ENCODE data around the gene LMCD1. TPM values are rescaled to one million over a fixed set of nuclear protein-coding genes. Genes with fewer than 3 reads are reported as not detected.
"Not testable (repeated sequence)": the region's sequence is repeated elsewhere in the genome, so short reads cannot be mapped to it uniquely, and the experiment has no call there.

Gene LMCD1
- total RNA-seq, 6 experiments from 2014 or later = 3.0 to 24.0 (median 8.4) TPM

DNA sequence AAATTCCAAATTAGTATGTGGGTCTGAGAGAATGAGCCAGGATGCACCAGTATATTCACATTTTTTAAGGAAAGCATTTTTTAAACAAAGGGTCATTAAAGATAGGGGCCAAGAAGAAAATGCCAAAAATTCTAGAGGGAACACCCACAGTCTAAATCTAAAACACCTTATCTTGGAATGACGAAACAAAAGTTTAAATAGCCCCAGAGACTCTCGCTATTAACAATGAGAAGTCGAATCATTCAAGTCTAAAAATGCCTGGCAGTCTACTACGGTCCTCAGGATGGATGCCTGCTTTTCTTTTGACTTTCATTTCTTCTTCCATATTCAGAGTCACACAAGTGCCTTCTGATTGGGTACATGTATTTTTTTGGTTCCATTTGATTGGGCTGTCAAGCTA is 76.7 kb downstream of the LMCD1 start:
- 80% methylated on average over 4 of the region's 4 CpGs for WGBS (ENCODE audit: insufficient coverage, low coverage, low lambda C conversion rate, missing lambda C conversion rate)
- H3K9me3 ChIP-seq = no peaks in the 10 kb centered on the region
- H3K4me3 ChIP-seq = no peak overlapping the region
- no peaks in the 10 kb centered on the region for H3K27me3 ChIP-seq
- no peak for DNase-seq
- TF ChIP-seq, protein P1, sequence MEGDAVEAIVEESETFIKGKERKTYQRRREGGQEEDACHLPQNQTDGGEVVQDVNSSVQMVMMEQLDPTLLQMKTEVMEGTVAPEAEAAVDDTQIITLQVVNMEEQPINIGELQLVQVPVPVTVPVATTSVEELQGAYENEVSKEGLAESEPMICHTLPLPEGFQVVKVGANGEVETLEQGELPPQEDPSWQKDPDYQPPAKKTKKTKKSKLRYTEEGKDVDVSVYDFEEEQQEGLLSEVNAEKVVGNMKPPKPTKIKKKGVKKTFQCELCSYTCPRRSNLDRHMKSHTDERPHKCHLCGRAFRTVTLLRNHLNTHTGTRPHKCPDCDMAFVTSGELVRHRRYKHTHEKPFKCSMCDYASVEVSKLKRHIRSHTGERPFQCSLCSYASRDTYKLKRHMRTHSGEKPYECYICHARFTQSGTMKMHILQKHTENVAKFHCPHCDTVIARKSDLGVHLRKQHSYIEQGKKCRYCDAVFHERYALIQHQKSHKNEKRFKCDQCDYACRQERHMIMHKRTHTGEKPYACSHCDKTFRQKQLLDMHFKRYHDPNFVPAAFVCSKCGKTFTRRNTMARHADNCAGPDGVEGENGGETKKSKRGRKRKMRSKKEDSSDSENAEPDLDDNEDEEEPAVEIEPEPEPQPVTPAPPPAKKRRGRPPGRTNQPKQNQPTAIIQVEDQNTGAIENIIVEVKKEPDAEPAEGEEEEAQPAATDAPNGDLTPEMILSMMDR (IDR thresholded peaks at IDR 0.05) = no peak
- TF ChIP-seq POLR2A (IDR thresholded peaks at IDR 0.05) = no peak
- intact Hi-C loops (cut with DNase I) = no loop called here
- H3K27ac ChIP-seq = no peak overlapping the region
- H3K4me1 ChIP-seq = no peaks in the 10 kb centered on the region
- H3K36me3 ChIP-seq = no peaks in the 10 kb centered on the region
- ATAC-seq = no peak

DNA sequence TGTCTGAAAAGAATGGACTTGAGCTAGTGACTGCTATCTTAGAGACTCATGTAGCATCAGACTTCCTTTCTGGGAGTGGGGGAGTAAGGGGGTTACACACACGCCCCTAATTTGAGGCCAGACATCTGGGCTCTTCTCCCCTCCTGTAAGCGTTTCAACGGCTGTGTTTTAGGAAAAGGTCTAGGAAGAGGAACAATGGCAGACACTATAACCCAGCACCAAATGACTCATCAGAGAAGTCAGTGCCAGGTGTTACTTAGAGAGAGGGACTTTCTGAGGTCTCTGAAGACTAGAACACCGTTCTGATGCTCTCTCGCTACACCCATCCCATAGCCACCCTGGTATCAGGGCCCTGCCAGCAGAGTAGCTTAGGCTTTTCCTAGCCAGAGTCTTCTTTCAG is 77.5 kb downstream of the LMCD1 start:
- intact Hi-C loops (cut with DNase I) = no loop called here
- Histone ChIP-seq H3K27me3 (no peaks in the 10 kb centered on the region), H3K4me3 (no peak overlapping the region), H3K27ac (no peak overlapping the region), H3K4me1 (no peaks in the 10 kb centered on the region), H3K9me3 (no peaks in the 10 kb centered on the region), H3K36me3 (no peaks in the 10 kb centered on the region)
- WGBS (ENCODE audit: insufficient coverage, low coverage, low lambda C conversion rate, missing lambda C conversion rate) = 49% methylated on average over 4 of the region's 5 CpGs
- no peak for DNase-seq
- no peak for ATAC-seq
- TF ChIP-seq, protein P1 (IDR thresholded peaks at IDR 0.05) = no peak
- no peak for TF ChIP-seq POLR2A (IDR thresholded peaks at IDR 0.05)

DNA sequence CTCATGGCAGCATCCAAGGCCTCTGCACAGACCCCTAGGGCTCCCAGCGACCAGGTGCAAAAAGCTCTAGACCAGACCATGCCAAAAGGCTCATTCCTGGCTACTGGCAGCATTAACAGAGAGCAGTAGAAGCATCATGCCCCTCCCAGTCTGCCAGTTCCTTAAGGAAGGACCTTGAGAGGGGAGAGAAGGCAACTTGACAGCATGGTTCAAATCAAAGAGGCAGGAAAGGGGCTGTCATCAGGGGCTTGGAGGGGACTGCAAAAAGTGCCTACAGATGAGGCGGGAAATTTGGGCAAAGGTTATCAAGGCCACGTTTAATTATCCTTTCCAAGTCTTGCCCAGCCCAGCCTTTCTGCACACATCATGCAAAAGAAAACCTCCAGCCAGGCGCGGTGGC is 78.3 kb downstream of the LMCD1 start:
- H3K4me3 ChIP-seq = no peak overlapping the region
- TF ChIP-seq, protein P1 (IDR thresholded peaks at IDR 0.05) = no peak
- no peaks in the 10 kb centered on the region for H3K27me3 ChIP-seq
- DNase-seq = no peak
- no peak overlapping the region for H3K27ac ChIP-seq
- intact Hi-C loops (cut with DNase I) = no loop called here
- 54% methylated on average over 3 of the region's 5 CpGs for WGBS (ENCODE audit: insufficient coverage, low coverage, low lambda C conversion rate, missing lambda C conversion rate)
- H3K4me1 ChIP-seq = no peaks in the 10 kb centered on the region
- ATAC-seq = no peak
- no peaks in the 10 kb centered on the region for H3K36me3 ChIP-seq
- no peaks in the 10 kb centered on the region for H3K9me3 ChIP-seq

- 57% methylated on average over 5 of the region's 5 CpGs for WGBS (ENCODE audit: insufficient coverage, low coverage, low lambda C conversion rate, missing lambda C conversion rate)
- intact Hi-C loops (cut with DNase I) = not testable (repeated sequence)
Measured at GRCh38 chr3:8580434-8580833, 78.8 kb downstream of the LMCD1 start.

DNA sequence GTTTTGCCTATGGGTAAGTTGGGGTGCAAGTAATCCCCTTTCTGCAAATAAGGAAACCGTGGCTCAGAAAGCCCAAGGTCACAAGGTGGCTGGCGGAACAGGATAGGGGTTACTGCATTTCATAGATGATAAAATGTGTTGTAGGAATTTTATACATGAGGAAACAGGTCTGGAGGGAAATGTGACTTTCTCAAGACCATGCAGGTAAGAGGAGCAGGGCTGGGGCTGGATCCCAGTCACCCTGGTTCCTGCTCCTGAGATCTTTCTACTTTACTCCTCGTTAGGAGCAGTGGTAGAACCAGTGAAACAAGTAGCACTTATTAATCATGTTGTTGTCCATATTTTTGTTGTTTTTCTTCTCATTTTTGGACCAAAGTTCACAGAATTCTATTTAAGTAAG is 79.8 kb downstream of the LMCD1 start:
- no peak overlapping the region for H3K27ac ChIP-seq
- intact Hi-C loops (cut with DNase I) = no loop called here
- no peaks in the 10 kb centered on the region for H3K4me1 ChIP-seq
- H3K9me3 ChIP-seq = no peaks in the 10 kb centered on the region
- no peaks in the 10 kb centered on the region for H3K27me3 ChIP-seq
- TF ChIP-seq, protein P1 (IDR thresholded peaks at IDR 0.05) = no peak
- no peak for TF ChIP-seq POLR2A (IDR thresholded peaks at IDR 0.05)
- no peaks in the 10 kb centered on the region for H3K36me3 ChIP-seq
- ATAC-seq (no peak), DNase-seq (no peak)
- H3K4me3 ChIP-seq = no peak overlapping the region
- 67% methylated on average over 3 of the region's 3 CpGs for WGBS (ENCODE audit: insufficient coverage, low coverage, low lambda C conversion rate, missing lambda C conversion rate)

More at GRCh38 chr3:8580434-8580833, 78.8 kb downstream of the LMCD1 start:
- H3K4me3 ChIP-seq, ATAC-seq, H3K4me1 ChIP-seq, DNase-seq, H3K27ac ChIP-seq, H3K27me3 ChIP-seq, H3K36me3 ChIP-seq, H3K9me3 ChIP-seq: not testable (repeated sequence)

All from right lobe of liver (tissue), 6 donors.